GM21737 (cell line): ENCODE data around the gene CLSTN1.
"Not testable (repeated sequence)": the region's sequence is repeated elsewhere in the genome, so short reads cannot be mapped to it uniquely, and the experiment has no call there.

Experiments used
- ATAC-seq: cut with Tn5 transposase; IDR thresholded peaks from one replicate; pipeline ENCODE4 v1.9.1; 2021; ENCODE audit warnings: mild to moderate bottlenecking, moderate library complexity; ENCODE audit not compliant: unreplicated experiment

CLSTN1 gene

DNA sequence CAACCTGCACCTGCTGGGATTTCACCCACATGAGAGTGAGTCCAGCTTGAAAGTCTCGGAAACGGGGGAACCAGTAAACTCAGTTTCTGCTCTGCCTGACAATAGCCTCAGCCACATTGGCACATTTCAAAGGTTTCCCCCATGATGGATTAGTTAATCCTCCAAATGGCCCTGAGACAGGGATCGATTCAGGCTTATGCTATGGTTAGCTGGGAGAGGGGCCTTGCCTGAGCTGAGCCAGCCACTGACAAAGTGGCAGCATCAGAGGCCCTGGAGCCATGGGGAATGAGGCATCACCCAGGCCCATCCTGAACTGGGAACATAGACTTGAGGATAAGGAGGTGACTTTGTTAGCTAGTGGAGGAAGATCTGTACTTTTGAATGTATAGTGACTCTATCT lies 2.9 kb upstream of the CLSTN1 start:
- ATAC-seq, result no peak

DNA sequence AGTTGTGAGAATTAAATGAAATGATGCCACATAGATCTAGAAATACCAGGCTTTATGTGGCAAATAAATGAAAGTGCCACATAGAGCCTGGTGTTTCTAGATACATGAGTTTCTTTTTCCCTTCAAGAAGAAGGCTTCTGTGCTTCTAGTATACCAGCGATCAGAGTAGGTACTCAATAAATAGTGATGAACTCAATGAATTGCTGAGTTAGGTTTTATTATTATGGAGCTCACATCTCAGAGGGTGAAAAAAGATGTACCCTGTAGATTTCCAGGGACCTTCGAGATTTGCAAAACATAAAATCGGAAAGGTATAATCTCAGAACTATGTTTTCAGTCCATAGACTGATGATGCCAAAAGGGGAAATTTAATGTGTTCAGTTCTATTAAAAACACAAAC lies 2.3 kb upstream of the CLSTN1 start:
- ATAC-seq, result no peak

DNA sequence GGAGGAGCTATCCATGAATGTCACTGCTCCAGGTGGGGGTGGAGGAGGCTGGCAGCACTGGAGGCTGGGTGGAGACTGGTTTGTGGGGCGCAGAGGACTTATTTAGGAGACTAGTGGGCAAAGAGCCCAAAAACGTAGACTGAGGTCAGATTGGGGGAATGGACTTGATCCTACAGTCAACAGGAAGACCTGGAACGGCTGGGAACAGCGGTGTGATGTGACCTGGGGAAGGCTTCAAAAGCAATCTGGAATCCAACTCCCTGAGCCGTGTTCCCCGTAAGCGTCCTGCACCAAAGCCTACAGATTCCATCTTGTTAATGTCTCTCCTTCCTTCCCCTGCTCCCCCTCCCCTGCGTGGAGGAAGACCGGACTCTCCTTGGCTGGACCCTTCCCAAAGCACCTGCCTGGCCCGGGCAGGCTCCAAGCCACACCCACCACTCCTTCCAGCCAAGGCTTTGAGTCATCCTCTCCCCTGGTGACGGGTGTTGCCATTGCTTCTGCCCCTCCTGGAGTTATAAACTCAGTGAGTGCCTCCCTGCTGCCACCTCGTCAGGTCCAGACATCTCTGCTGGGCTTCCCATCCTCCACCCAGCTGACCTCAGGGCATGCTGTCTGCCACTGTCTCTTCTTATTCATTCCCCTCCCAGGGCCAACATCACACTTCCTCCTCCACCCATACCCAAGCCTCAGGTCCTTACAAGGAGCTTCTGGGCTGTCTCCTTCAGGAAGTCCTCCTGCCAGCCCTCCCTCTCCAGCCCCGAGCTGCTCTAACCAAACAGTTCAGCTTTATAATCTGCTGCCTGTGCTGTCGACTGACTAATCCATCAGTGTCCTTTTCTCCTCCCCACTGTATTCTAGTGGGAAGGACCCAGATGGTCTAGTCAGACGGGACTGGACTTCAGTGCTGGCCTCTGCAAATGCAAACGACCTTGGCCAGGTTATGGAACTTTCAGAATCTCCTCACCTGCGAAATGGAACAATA lies 1.6 kb upstream of the CLSTN1 start:
- ATAC-seq, result no peak

DNA sequence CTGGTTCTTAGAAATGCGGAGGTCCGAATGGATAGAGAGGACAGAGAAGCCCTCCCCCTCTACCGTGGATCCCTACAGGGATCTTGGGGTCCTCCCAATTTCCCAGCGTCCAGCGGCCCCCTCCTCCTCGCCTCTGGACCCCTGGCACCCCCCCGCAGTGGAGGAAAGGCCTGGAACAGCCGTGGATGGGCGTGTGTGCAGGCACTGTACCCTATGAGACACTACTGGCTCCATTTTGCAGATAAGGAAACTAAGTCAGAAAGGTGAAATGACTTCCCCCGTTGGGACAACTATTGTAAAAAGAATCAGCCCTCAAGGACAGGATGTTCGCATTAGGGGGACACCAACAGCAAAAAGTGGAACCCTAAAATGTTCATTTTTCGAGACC lies 931 bp upstream of the CLSTN1 start:
- no peak for ATAC-seq

DNA sequence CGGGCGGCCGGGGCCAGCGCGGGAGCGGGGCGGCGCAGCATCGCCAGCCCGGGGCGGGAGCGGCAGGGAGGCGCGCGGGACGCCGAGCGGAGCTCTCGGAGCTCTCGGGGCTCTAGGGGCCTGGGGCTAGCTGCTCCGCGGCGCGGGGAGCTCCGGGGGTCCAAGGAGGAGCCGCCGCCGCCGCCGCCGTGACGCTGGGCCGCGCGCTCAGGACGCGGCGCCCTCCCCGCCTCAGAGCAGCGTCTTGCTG lies 147 bp downstream of the CLSTN1 start:
- no peak for ATAC-seq

DNA sequence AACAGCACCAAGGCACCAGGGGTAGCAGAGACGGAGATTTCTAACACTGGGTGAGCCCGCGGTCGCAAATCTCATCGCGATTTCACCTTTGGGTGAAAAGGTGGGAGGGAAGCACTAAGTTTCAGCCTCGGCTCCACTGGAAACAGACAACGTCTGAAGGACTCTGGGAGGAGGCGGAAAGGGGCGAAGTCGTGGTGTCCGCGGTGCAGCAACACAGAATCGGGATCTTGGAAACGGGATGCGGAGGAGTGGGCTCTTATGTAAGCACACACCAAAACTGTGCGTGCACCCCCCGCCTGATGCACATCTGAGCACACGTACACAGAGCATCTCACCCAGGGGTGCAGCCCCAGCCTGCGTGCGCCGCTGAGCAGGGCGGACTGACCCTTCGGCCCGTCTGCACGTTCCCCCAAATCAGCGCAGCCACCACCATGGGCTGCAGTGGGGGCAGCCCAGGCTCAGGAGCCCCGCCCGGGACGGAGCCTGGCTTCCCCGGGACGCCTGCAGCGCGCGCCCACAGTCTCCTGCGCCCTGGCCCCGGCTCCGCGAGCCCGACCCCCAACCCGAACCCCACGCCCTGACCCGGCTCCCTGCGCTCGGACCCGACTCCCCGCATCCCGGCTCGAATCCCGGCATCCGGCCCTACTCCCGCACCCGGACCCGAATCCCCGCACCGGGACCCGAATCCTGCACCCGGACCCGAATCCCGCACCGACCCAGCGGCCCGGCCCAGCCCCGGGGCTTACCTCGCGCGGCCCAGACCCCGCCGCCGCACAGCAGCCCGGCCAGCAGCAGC lies 670 bp downstream of the CLSTN1 start:
- ATAC-seq, result no peak

DNA sequence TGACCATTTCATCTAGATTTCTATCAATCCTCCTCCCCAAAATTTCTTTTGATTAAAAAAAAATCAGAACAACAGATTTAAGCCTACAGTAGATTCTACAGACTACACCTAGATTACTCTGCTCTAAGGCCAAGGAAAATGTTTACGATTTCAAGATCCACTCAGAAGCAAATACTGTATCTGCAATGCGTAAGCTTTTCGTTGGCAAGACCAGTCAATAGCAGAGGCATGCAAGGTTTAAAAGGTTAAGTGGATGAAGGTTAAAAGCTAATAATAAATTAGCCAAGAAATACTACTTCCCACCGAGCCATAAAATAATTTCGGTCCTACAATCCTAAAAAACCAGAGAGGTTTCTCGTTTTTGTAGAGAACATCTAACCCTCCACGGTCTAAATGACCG lies 1.3 kb downstream of the CLSTN1 start:
- no peak for ATAC-seq

DNA sequence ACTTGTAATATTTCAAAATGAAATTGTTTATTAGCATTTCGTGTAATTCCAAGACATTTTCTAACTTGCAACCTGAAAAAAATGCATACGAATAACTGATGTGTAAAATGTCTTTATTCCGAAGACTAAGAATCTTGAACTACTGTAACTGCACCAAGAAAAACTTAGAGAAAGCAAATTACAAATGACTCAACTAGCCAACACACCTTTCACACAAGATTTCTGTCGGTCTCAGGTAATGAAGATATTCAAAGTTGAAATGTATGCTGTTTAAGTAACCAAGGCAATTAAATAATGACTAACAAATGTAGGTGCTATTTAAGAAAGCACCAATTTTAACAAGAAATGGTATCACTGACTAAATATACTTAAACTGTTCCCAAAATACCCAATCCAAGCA lies 2.1 kb downstream of the CLSTN1 start:
- ATAC-seq, result no peak

DNA sequence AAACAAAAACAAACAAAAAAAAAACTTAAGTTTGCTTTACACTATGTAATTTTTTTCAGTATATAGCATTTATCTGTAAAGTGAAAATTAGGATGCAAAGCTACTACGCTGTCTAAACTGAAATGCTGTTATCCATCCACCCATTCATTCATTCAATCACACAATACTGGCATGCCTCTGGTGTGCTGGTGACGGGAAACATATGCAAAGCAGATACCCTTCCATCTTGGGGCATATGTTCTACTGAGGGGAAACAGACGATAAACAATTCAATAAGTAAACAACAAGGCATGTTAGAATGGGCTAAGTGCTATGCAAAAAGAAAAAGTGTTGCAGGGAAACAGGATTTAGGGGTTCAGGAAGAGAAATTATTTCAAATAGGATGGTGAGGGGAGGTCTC lies 3.2 kb downstream of the CLSTN1 start:
- ATAC-seq, result no peak

DNA sequence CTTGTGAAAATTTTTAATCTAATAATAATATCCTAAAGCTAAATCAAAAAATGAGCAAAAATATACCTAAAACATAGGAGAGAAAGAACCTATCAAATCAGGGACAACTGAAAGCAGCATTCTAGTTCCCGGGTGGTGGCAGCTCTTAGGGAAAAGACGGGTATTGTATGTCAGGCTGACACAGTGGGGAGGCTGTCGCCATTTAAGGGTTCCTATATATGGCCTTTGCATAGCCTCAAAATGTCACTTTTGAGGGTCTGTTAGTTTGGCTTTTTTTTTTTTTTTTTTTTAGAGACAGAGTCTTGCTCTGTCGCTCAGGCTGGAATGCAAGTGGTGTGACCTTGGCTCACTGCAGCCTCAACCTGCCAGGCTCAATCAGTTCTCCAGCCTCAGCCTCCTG lies 6.0 kb downstream of the CLSTN1 start:
- ATAC-seq, result no peak

DNA sequence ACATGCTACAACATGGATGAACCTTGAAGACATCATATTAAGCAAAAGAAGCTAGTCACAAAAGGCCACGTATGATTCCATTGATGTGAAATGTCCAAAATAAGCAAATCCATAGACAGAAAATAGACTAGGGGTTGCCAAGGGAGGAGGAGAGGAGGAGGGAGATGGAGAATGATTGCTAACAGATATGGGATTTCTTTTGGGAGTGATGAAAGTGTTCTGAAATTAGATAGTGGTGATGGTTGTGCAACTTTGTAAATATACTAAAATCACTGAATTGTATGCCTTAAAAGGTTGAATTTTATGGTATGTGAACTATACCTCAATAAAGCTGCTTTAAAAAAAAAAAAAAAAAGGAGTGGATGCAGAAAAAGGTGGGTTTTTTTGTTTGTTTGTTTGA lies 7.6 kb downstream of the CLSTN1 start:
- ATAC-seq, result no peak

DNA sequence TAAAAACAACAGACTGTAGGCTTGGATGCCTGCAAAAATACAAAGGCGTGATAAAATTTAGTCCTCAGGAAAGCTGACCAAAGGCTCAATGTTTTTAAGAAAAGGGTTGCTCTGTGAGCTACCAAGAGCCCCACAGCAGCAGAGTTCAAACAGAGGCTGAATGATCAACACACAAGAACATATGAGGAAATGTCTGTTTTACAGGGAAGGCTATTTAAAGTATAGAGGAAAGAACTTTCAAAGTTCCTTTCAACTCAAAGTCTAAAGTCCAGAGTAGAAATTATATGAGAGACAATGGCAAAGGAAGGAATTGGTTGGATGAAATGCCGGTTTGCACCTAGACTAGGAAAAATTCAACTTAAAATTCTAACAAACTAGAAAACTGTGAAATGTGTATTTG lies 8.6 kb downstream of the CLSTN1 start:
- no peak for ATAC-seq

DNA sequence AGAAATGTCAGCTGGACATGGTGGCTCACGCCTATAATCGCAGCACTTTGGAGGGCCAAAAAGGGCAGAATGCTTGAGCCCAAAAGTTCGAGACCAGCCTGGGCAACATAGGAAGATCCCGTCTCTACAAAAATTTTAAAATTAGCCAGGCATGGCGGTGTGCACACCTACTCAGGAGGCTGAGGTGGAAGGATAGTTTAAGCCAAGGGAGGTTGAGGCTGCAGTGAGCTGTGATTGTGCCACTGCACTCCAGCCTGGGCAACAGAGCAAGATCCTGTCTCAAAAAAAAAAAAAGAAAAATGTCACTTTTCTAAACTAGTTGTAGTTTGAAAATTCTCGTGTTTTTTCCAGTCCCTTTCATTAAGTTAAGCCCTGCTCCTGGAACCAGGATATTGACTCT lies 9.1 kb downstream of the CLSTN1 start:
- ATAC-seq, result no peak

DNA sequence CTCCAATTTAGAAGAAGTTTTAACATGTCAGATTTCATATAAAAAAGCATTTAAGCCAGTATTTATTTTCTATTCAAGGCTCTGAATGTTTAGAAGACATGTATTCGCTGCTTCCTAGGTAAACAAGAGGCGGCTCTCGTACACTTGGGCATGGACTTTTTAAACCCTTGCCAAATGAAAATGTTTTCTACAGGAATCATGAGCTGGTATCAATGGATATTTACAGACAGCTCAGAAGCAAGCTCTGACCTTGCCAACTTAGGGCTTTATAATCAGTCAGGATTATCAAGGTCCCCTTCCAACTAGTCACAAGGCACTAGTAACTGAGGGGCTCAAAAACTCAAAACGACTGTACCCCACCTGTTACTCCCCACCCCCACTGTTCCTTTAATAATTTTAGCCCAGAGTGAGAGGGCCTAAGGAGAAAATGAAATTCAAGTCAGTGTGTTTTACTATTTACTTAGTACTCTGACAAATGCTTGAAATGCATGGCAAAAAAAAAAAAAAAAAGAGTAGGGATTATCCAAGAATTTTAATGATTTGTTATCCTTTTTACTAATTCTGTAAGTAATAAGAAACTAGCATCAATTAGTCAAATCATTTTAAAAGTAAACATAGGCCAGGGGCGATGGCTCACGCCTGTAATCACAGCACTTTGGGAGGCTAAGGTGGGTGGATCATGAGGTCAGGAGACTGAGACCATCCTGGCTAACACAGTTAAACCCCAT lies 12.4 kb downstream of the CLSTN1 start:
- no peak for ATAC-seq

DNA sequence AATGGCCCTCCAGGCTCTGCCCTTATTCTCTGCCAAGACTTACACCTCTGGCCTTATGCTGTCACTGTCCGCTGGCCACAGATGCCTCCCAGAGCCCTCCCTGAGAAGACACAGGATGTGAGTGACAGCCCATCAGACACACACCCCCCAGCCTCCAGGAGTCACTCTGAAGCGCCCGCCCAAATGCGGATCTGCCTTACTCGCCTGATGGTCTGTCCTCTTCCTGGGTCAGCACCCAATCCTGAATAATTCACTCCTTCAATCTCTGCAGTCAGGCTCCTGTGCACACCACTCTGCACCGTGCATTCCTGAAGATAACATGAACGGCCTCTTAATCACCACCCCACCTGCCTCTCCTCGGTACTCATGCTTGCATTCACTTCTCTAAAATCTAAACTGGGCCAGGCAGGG lies 14.7 kb downstream of the CLSTN1 start:
- ATAC-seq, result no peak

DNA sequence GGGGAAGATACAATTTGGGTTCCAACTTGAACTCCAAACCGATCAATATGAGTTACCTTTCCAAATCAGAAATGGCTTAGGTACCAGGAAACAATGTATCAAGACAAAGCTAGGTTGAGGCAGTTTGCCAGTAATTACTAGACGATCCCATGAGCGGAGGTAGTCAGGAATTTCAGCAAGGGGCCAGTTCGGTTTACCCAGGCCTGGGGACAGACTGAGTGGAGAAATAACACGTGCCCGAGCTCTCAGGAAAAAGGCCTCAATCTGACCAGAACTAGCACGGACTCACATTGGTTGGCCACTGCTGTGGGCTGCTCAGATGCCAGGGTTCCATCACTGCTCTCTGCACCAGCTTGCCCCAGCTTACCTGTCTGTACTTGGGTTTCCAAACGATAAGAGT lies 15.3 kb downstream of the CLSTN1 start:
- ATAC-seq, result no peak

DNA sequence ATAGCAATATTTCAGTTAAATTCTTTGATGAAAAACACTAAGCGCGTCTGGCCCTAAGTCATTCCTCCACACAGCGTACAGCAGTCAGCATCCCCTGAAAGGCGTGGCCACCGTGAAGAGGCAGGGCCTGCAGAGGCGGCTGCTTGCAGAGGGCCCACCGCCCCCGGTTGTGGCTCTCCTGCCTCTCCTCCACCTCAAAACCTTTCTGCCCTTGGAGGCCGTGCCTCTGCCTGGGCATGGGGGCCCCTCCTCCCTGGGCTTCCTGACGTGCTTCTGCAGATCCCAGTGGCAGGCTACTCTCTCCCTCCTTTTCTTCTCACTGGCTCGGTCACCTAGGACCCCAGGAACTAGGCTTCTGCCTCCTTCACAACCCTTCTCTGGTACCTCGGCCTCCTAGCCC lies 16.2 kb downstream of the CLSTN1 start:
- no peak for ATAC-seq

DNA sequence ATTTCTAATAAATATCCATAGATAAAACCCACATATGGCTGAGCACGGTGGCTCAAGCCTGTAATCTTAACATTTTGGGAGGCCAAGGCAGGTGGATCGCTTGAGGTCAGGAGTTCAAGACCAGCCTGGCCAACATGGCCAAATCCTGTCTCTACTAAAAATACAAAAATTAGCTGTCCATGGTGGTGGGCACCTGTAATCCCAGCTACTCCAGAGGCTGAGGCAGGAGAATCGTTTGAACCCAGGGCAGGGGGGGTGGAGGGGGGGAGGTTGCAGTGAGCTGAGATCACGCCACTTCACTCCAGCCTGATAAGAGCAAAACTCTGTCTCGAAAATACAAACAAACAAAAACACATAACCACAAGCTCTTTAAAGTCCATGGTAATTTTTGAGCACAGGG lies 17.8 kb downstream of the CLSTN1 start:
- ATAC-seq, result not testable (repeated sequence)

DNA sequence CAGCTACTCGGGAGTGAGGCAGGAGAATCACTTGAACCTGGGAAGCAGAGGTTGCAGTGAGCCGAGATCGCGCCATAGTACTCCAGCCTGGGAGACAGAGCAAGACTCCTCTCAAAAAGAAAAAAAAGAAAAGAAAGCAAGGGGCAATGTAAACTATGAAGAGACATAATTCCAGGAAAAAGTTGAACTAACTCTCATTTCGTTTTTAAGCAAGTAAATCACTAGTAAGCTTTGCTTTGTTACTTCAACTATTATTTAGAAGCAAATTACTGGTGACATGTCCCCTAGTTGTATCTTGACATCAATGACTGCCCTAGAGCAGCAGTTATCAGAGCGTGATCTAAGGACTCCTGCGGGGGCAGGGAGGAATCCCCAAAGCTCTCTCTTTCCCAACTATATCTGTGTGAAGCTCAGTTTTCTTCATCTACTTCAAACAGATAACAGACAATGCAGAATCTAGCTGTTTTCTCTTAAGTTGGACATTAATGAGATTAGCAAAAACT lies 18.7 kb downstream of the CLSTN1 start:
- ATAC-seq, result no peak

DNA sequence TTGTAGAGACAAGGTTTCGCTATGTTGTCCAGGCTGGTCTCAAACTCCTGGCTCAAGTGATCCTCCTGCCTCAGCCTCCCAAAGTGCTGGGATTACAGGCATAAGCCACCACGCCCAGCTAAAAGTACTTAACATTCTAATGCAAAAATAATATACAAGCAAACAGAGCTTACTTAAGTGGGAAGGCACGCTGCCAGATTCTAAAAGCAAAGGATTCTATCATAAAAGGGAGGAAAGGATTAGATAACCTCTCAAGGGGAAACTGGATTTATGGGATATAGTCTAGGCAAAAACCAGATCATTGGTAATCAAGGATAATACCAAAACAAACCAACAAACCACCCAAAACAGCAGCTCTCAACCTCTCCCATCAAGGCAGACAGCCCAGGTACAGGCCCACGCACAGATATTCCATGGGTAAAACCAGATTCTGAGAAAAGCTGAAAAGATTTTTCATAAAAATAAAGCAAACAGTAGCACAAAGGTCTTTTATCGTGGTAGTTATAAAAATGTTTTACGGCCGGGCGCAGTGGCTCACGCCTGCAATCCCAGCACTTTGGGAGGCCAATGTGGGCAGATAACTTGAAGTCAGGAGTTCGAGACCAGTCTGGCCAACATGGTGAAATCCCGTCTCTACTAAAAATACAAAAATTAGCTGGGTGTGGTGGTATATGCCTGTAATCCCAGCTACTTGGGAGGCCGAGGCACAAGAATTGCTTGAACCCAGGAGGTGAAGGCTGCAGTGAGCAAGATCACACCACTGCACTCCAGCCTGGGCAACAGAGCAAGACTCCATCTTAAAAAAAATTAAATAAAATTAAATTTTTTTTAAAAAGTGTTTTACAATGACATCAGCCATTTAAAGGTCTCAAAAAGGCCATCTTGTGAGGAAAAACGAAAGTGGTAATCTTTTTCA lies 20.5 kb downstream of the CLSTN1 start:
- not testable (repeated sequence) for ATAC-seq
